Left lung (tissue), 10 donors: Measurements from ENCODE around the gene KCNS3. TPM values are rescaled to one million over a fixed set of nuclear protein-coding genes. Genes with fewer than 3 reads are reported as not detected.
A peak's percentile ranks its signal among the peaks of the same experiment; 100 is the strongest.
"Not testable (repeated sequence)": the region's sequence is repeated elsewhere in the genome, so short reads cannot be mapped to it uniquely, and the experiment has no call there.

Experiments
- ATAC-seq: fragments of 200-7000 bp; cut with Tn5 transposase; one replicate; pipeline ENCODE4 v1.9.1; 2020; ENCODE audit warnings: moderate library complexity
- DNase-seq, 4 donors: peaks; one replicate each; pipeline ENCODE4 v3.0.0-alpha.2; 2013 to 2020
- H3K27ac ChIP-seq, 2 donors: fragments of 200-600 bp; sonication (generic) in 1 of 2; one replicate each; pipeline versions ENCODE4 v1.5.0 to v1.8.0; 2020 to 2021
- H3K27me3 ChIP-seq, 2 donors: fragments of 200-600 bp; sonication (generic) in 1 of 2; one replicate each; pipeline versions ENCODE4 v1.5.0 to v1.8.0; 2020 to 2021
- H3K36me3 ChIP-seq, 2 donors: fragments of 200-600 bp; sonication (generic) in 1 of 2; one replicate each; pipeline versions ENCODE4 v1.5.0 to v1.8.0; 2020 to 2021
- H3K4me1 ChIP-seq, 2 donors: fragments of 200-600 bp; one replicate each; pipeline ENCODE4 v1.8.0; 2021
- H3K4me3 ChIP-seq, 2 donors: fragments of 200-600 bp; sonication (generic) in 1 of 2; one replicate each; pipeline versions ENCODE4 v1.5.0 to v1.8.0; 2020 to 2021; ENCODE audit warnings: mild to moderate bottlenecking in 1 of 2
- H3K9me3 ChIP-seq, 2 donors: fragments of 200-600 bp; sonication (generic) in 1 of 2; one replicate each; pipeline versions ENCODE4 v1.5.0 to v1.8.0; 2020 to 2021
- CTCF ChIP-seq, 2 donors: fragments of 200-600 bp; sonication (generic) in 1 of 2; IDR thresholded peaks; one replicate each; pipeline versions ENCODE4 v1.5.0 to v1.8.0; 2021; ENCODE audit warnings: antibody characterized with exemption in 2 of 2
- intact Hi-C, 2 donors: fragments of 100-400 bp; cut with DNase I; formaldehyde crosslinking; loops; one replicate each; pipeline versions ENCODE4 v1.11.2 to v1.14.2; 2022
- polyA plus RNA-seq, 6 donors: library from polyadenylated mRNA; unstranded; fragments of 120-200 nt; gene quantifications; one replicate each; pipeline ENCODE4 v1.2.1, GENCODE V29; 2013; ENCODE audit not compliant: insufficient read length in 6 of 6
- total RNA-seq, 2 donors: library from RNA; stranded (reverse); fragmentation: NEBNext Ultra II Directional; extraction: Animal tissue kit (Norgen Biotek cat#: 25700); gene quantifications; one replicate each; pipeline ENCODE4 v1.2.1, GENCODE V29; 2021
- donor health status: DM: no; HTN: yes; CAD: no.
- donor health status: DM: no; HTN: no; CAD: no.

Gene KCNS3
- total and polyA plus RNA-seq, 8 donors: 23.0 to 48.2 (median 31.0) TPM

DNA sequence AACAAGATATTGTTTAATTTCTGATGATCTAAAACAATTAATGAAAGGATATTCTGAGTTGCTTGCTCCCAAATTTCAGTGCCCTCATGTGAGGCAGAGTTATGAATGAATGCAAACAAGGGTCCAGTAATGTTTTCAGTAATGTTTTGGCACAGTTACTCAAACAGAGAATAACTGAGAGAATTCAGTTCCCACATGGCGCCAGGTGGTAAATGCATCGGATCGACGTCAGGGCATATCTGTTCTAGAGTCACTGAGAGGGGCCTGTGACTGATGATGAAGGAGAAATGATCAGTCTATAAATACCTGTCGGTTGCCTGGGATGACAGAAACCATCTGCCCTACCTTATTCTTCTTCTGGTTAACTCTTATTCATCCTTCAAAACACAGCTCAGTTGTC, 81.4 kb downstream of the KCNS3 start:
- intact Hi-C loops: no loop called here

GRCh38 chr2:17960925-17961324, 82.5 kb downstream of the KCNS3 start:
- DNase-seq (peak in 1 of 4 donors; percentile 41), ATAC-seq (peak; percentile 89)
- TF ChIP-seq CTCF (IDR thresholded peaks at IDR 0.05): no peak
- H3K36me3 ChIP-seq: no peaks in the 10 kb centered on the region
- H3K27me3 ChIP-seq: no peaks in the 10 kb centered on the region
- no peaks in the 10 kb centered on the region for H3K9me3 ChIP-seq
- H3K4me1 ChIP-seq: peaks cover 0 to 4% of the 10 kb centered on the region in 2 donors
- H3K27ac ChIP-seq: no peak overlapping the region
- no peak overlapping the region for H3K4me3 ChIP-seq
- intact Hi-C loops: no loop called here

More for the DNA sequence above, 81.4 kb downstream of the KCNS3 start:
- Histone ChIP-seq H3K4me1 (peaks cover 0 to 4% of the 10 kb centered on the region in 2 donors), H3K27me3 (no peaks in the 10 kb centered on the region), H3K9me3 (no peaks in the 10 kb centered on the region), H3K36me3 (no peaks in the 10 kb centered on the region), H3K4me3 (no peak overlapping the region), H3K27ac (no peak overlapping the region)
- no peak for DNase-seq
- TF ChIP-seq CTCF (IDR thresholded peaks at IDR 0.05): no peak
- ATAC-seq: no peak

DNA sequence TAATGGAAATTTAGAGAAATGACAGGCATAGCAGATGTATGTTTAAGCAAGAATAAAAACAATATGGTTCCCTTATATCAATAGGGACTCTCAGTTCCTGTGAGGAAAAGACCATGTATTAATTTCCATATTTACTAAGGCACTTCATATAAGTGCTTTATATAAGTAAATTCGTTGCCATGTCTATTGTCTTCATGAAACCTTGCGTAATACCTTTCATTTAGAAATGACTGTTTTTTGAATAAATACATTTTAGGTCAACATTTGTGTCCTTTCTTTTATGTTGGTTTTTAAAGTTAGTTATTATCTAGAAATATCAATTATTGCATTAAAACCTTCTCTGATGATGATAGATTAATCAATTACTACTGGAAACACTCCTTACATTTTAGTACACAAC, 83.3 kb downstream of the KCNS3 start:
- DNase-seq: no peak
- no peak for TF ChIP-seq CTCF (IDR thresholded peaks at IDR 0.05)
- no peak overlapping the region for H3K4me3 ChIP-seq

DNA sequence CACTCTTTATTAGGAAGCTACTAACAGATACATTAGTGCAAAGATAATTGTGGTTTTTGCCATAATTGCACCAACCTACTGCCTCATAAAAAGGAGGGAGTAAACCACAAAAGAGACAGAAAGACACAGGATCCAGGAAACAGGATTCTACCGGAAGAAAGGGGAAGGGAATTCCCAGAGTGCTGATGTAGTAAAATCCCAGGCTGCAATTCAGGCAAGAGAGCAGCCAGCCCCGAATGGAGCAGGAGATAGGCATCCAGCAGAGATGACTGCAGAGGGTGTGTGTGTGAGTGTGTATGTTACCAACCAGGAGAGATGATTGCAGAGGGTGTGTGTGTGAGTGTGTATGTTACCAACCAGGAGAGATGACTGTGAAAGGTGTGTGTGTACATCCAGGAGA, 84.4 kb downstream of the KCNS3 start:
- intact Hi-C loops: no loop called here
- ATAC-seq: no peak
- Histone ChIP-seq H3K27ac (no peak overlapping the region), H3K9me3 (no peaks in the 10 kb centered on the region), H3K36me3 (no peaks in the 10 kb centered on the region), H3K4me1 (peaks cover 0 to 4% of the 10 kb centered on the region in 2 donors), H3K27me3 (no peaks in the 10 kb centered on the region), H3K4me3 (no peak overlapping the region)
- DNase-seq: no peak
- TF ChIP-seq CTCF (IDR thresholded peaks at IDR 0.05): no peak

More for the DNA sequence above, 83.3 kb downstream of the KCNS3 start:
- peaks cover 0 to 4% of the 10 kb centered on the region in 2 donors for H3K4me1 ChIP-seq
- intact Hi-C loops: no loop called here
- H3K36me3 ChIP-seq: no peaks in the 10 kb centered on the region
- no peak overlapping the region for H3K27ac ChIP-seq
- no peaks in the 10 kb centered on the region for H3K27me3 ChIP-seq
- ATAC-seq: no peak
- H3K9me3 ChIP-seq: no peaks in the 10 kb centered on the region

- H3K27ac ChIP-seq, H3K4me1 ChIP-seq, intact Hi-C loops, H3K27me3 ChIP-seq, H3K4me3 ChIP-seq, H3K9me3 ChIP-seq, DNase-seq, H3K36me3 ChIP-seq, ATAC-seq: not testable (repeated sequence)
Observed at GRCh38 chr2:17963571-17963970, 85.1 kb downstream of the KCNS3 start.

GRCh38 chr2:17965196-17965595, 86.7 kb downstream of the KCNS3 start:
- H3K4me1 ChIP-seq: peaks cover 0 to 4% of the 10 kb centered on the region in 2 donors
- H3K4me3 ChIP-seq: no peak overlapping the region
- H3K27ac ChIP-seq: no peak overlapping the region
- ATAC-seq: no peak
- no peaks in the 10 kb centered on the region for H3K9me3 ChIP-seq
- no peaks in the 10 kb centered on the region for H3K36me3 ChIP-seq
- no peaks in the 10 kb centered on the region for H3K27me3 ChIP-seq
- no peak for DNase-seq
- TF ChIP-seq CTCF (IDR thresholded peaks at IDR 0.05): no peak
- intact Hi-C loops: no loop called here
